Measurements from ENCODE around the gene MUC6. TPM values are rescaled to one million over a fixed set of nuclear protein-coding genes. Genes with fewer than 3 reads are reported as not detected.
"Not testable (repeated sequence)": the region's sequence is repeated elsewhere in the genome, so short reads cannot be mapped to it uniquely, and the experiment has no call there.

MUC6 gene
- total RNA-seq, 1 experiment from 2014 or later: not detected

DNA sequence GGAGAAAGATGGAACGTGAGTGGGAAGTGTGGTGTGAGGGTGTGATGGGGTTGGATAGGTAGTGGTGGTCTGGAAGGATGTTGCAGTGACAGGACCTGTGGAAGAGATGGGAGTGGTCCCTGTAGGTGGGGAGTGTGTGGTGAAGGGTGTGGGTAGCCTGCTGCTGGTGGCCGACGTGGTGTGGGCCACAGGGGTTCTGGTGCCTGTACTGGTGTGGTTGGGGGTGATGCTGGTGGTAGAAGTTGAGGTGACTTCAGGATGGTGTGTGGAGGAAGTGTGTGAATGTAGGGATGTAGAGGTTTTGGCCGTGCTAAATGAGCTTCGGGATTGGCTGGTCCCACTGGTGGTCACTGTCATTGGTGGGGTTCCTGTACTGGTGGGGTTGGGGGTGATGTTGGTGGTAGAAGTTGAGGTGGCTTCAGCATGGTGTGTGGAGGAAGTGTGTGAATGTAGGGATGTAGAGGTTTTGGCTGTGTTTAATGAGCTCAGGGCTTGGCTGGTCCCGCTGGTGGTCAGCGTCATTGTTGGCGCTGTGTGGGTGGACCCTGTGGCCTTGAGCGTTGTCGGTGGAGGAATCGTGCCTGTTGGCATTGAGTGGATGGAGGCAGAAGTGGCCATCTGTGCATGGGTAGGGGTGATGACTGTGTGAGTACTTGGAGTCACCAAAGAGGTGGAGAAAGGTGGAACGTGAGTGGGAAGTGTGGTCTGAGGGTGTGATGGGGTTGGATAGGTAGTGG is 19.1 kb downstream of the MUC6 start:
- DNase-seq (ENCODE audit: low spot score): no peak
- no peak overlapping the region for H3K4me3 ChIP-seq (ENCODE audit: low read depth, low read length, poor library complexity, severe bottlenecking)
- H3K9me3 ChIP-seq (ENCODE audit: low read depth, low read length, poor library complexity, severe bottlenecking): no peaks in the 10 kb centered on the region
- intact Hi-C loops (cut with micrococcal nuclease; ENCODE audit: unreplicated experiment): no loop called here
- TF ChIP-seq, protein P1, sequence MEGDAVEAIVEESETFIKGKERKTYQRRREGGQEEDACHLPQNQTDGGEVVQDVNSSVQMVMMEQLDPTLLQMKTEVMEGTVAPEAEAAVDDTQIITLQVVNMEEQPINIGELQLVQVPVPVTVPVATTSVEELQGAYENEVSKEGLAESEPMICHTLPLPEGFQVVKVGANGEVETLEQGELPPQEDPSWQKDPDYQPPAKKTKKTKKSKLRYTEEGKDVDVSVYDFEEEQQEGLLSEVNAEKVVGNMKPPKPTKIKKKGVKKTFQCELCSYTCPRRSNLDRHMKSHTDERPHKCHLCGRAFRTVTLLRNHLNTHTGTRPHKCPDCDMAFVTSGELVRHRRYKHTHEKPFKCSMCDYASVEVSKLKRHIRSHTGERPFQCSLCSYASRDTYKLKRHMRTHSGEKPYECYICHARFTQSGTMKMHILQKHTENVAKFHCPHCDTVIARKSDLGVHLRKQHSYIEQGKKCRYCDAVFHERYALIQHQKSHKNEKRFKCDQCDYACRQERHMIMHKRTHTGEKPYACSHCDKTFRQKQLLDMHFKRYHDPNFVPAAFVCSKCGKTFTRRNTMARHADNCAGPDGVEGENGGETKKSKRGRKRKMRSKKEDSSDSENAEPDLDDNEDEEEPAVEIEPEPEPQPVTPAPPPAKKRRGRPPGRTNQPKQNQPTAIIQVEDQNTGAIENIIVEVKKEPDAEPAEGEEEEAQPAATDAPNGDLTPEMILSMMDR (conservative IDR thresholded peaks at IDR 0.05; ENCODE audit: low read depth, low read length): no peak
- no peak for TF ChIP-seq EZH2 (IDR thresholded peaks at IDR 0.05; ENCODE audit: borderline replicate concordance, low read depth, low read length, poor library complexity, severe bottlenecking)
- BruUV-seq (replicated peaks): no TSS peak
- POLR2A ChIA-PET (ENCODE audit: low non-redundant PET): no interaction called here
- CTCF ChIA-PET: no interaction called here
- no peaks in the 10 kb centered on the region for H3K36me3 ChIP-seq (ENCODE audit: insufficient read depth, low read length, poor library complexity, severe bottlenecking)
- no peaks in the 10 kb centered on the region for H3K4me1 ChIP-seq (ENCODE audit: insufficient read depth, low read length, poor library complexity, severe bottlenecking)
- no peaks in the 10 kb centered on the region for H3K27me3 ChIP-seq (replicated peaks; ENCODE audit: insufficient read depth, low read depth, low read length, poor library complexity)
- no peak overlapping the region for H3K27ac ChIP-seq (ENCODE audit: low read depth, low read length, poor library complexity, severe bottlenecking)

DNA sequence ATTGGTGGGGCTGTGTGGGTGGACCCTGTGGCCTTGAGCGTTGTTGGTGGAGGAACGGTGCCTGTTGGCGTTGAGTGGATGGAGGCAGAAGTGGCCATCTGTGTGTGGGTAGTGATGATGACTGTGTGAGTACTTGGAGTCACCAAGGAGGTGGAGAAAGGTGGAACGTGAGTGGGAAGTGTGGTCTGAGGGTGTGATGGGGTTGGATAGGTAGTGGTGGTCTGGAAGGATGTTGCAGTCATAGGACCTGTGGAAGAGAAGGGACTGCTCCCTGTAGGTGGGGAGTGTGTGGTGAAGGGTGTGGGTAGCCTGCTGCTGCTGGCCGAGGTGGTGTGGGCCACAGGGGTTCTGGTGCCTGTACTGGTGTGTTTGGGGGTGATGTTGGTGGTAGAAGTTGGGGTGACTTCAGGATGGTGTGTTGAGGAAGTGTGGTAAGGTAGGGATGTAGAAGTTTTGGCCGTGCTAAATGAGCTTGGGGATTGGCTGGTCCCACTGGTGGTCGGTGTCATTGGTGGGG is 19.9 kb downstream of the MUC6 start:
- BruUV-seq (replicated peaks); POLR2A ChIA-PET (ENCODE audit: low non-redundant PET); DNase-seq (ENCODE audit: low spot score); H3K4me1 ChIP-seq (ENCODE audit: insufficient read depth, low read length, poor library complexity, severe bottlenecking); H3K9me3 ChIP-seq (ENCODE audit: low read depth, low read length, poor library complexity, severe bottlenecking); H3K27ac ChIP-seq (ENCODE audit: low read depth, low read length, poor library complexity, severe bottlenecking); CTCF ChIA-PET; intact Hi-C loops (cut with micrococcal nuclease; ENCODE audit: unreplicated experiment); H3K27me3 ChIP-seq (replicated peaks; ENCODE audit: insufficient read depth, low read depth, low read length, poor library complexity); H3K36me3 ChIP-seq (ENCODE audit: insufficient read depth, low read length, poor library complexity, severe bottlenecking); H3K4me3 ChIP-seq (ENCODE audit: low read depth, low read length, poor library complexity, severe bottlenecking): not testable (repeated sequence)

DNA sequence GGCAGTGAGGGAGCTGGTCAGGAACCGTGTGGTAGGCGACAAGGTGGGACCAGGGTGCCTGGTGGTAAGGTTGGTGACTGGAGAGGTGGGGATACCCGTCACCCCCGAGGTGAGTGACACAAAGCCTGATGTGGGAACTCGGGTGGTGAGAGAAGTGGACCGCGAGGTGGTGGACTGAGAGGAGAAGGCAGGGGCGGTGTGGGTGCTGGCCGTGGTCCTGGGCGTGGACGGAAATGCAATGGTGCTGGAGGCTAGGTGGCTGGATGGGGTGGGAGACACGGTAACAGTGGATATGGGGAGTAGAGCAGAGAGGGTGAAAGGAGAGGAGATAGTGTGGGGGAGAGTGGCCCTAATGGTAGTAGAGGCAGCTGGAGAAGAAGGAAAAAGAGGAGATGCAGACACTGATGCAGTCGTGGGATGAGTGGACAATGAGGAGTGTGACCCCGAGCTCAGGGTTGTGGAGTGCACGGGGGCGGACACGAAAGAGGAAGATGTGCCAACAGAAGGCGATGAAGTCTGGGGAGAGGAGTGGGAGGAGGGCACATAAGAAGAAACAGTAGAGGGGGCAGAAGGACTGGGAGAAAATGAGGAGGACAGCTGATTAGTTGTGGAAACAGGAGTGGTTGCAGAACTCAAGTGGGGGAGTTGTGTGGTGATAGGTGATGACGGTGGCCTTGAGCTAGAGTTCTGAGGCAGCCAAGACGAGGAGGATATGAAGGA is 20.5 kb downstream of the MUC6 start:
- H3K4me3 ChIP-seq (ENCODE audit: low read depth, low read length, poor library complexity, severe bottlenecking): no peak overlapping the region
- no peak overlapping the region for H3K27ac ChIP-seq (ENCODE audit: low read depth, low read length, poor library complexity, severe bottlenecking)
- no peaks in the 10 kb centered on the region for H3K4me1 ChIP-seq (ENCODE audit: insufficient read depth, low read length, poor library complexity, severe bottlenecking)
- intact Hi-C loops (cut with micrococcal nuclease; ENCODE audit: unreplicated experiment): no loop called here
- no peak for TF ChIP-seq EZH2 (IDR thresholded peaks at IDR 0.05; ENCODE audit: borderline replicate concordance, low read depth, low read length, poor library complexity, severe bottlenecking)
- TF ChIP-seq, protein P1 (conservative IDR thresholded peaks at IDR 0.05; ENCODE audit: low read depth, low read length): no peak
- no peaks in the 10 kb centered on the region for H3K9me3 ChIP-seq (ENCODE audit: low read depth, low read length, poor library complexity, severe bottlenecking)
- H3K36me3 ChIP-seq (ENCODE audit: insufficient read depth, low read length, poor library complexity, severe bottlenecking): peaks cover 1% of the 10 kb centered on the region
- ChIA-PET POLR2A (ENCODE audit: low non-redundant PET) (no interaction called here), CTCF (no interaction called here)
- DNase-seq (ENCODE audit: low spot score): no peak
- H3K27me3 ChIP-seq (replicated peaks; ENCODE audit: insufficient read depth, low read depth, low read length, poor library complexity): no peaks in the 10 kb centered on the region
- BruUV-seq (replicated peaks): no TSS peak
